ENCODE data around the gene PRSS8.

PRSS8 gene

GRCh38 chr16:31133046-31133501 lies 2.5 kb downstream of the PRSS8 start:
- no peak for TF ChIP-seq LEF1 (IDR thresholded peaks at IDR 0.05; ENCODE audit: borderline replicate concordance)
- no peak for TF ChIP-seq SP1 (IDR thresholded peaks at IDR 0.05)
- no peak for TF ChIP-seq PKNOX1 (IDR thresholded peaks at IDR 0.05)
- no peak for TF ChIP-seq FOXK2 (IDR thresholded peaks at IDR 0.05)
- TF ChIP-seq ELF4 (IDR thresholded peaks at IDR 0.05), result no peak
- TF ChIP-seq CTBP1 (IDR thresholded peaks at IDR 0.05; ENCODE audit: borderline replicate concordance), result no peak
- no peak for TF ChIP-seq FOXA1 (IDR thresholded peaks at IDR 0.05)
- TF ChIP-seq ZNF384 (IDR thresholded peaks at IDR 0.05), result no peak
- no peak for TF ChIP-seq TARDBP (IDR thresholded peaks at IDR 0.05)
- TF ChIP-seq FOXM1 (IDR thresholded peaks at IDR 0.05; ENCODE audit: borderline replicate concordance), result no peak
- TF ChIP-seq SUZ12 (IDR thresholded peaks at IDR 0.05), result no peak
- TF ChIP-seq NFRKB (IDR thresholded peaks at IDR 0.05), result no peak
- TF ChIP-seq L3MBTL2 (conservative IDR thresholded peaks at IDR 0.05), result no peak
- CTCF ChIA-PET, result no interaction called here
- no peak for DNase-seq (ENCODE audit: extremely low spot score)
- POLR2A ChIA-PET, result interaction anchor here (6.9 kb wide), 1 partner anchor 16 kb away, joined by 38 read pairs; the partner anchor contains the start of gene KAT8

GRCh38 chr16:31132303-31132979 lies 3.1 kb downstream of the PRSS8 start:
- ChIA-PET CTCF (no interaction called here), POLR2A (interaction anchor here (6.9 kb wide), 1 partner anchor 15 kb away, joined by 38 read pairs; the partner anchor contains the start of gene KAT8)
- DNase-seq (ENCODE audit: extremely low spot score), result no peak
- TF ChIP-seq FOXK2 (IDR thresholded peaks at IDR 0.05), result no peak
- no peak for TF ChIP-seq CTBP1 (IDR thresholded peaks at IDR 0.05; ENCODE audit: borderline replicate concordance)
- no peak for TF ChIP-seq TARDBP (IDR thresholded peaks at IDR 0.05)
- TF ChIP-seq PKNOX1 (IDR thresholded peaks at IDR 0.05), result no peak
- TF ChIP-seq FOXM1 (IDR thresholded peaks at IDR 0.05; ENCODE audit: borderline replicate concordance), result no peak
- TF ChIP-seq ZNF384 (IDR thresholded peaks at IDR 0.05), result no peak
- no peak for TF ChIP-seq NFRKB (IDR thresholded peaks at IDR 0.05)
- no peak for TF ChIP-seq ELF4 (IDR thresholded peaks at IDR 0.05)
- TF ChIP-seq L3MBTL2 (conservative IDR thresholded peaks at IDR 0.05), result no peak
- TF ChIP-seq SUZ12 (IDR thresholded peaks at IDR 0.05), result no peak
- TF ChIP-seq HDGF (IDR thresholded peaks at IDR 0.05; ENCODE audit: borderline replicate concordance), result no peak
- TF ChIP-seq FOXA1 (IDR thresholded peaks at IDR 0.05), result no peak

- CTCF ChIA-PET, result no interaction called here
- POLR2A ChIA-PET, result interaction anchor here (0.6 to 6.9 kb wide), 4 partner anchors 10 to 48 kb away, joined by 3 to 38 read pairs (median 4); partner anchors contain the start of genes FUS and KAT8
- DNase-seq (ENCODE audit: extremely low spot score), result no peak
- TF ChIP-seq SP1 (IDR thresholded peaks at IDR 0.05) (no peak), ARNT (IDR thresholded peaks at IDR 0.05) (no peak), PKNOX1 (IDR thresholded peaks at IDR 0.05) (no peak), NFRKB (IDR thresholded peaks at IDR 0.05) (no peak), L3MBTL2 (conservative IDR thresholded peaks at IDR 0.05) (no peak), ELF4 (IDR thresholded peaks at IDR 0.05) (no peak)
Measured at GRCh38 chr16:31131841-31132271, 3.7 kb downstream of the PRSS8 start.

- CTCF ChIA-PET, result no interaction called here
- no peak for DNase-seq (ENCODE audit: extremely low spot score)
- TF ChIP-seq ELF4 (IDR thresholded peaks at IDR 0.05), result no peak
- TF ChIP-seq FOXA1 (IDR thresholded peaks at IDR 0.05), result no peak
- TF ChIP-seq PKNOX1 (IDR thresholded peaks at IDR 0.05), result no peak
- no peak for TF ChIP-seq ARNT (IDR thresholded peaks at IDR 0.05)
- no peak for TF ChIP-seq CTBP1 (IDR thresholded peaks at IDR 0.05; ENCODE audit: borderline replicate concordance)
- TF ChIP-seq TARDBP (IDR thresholded peaks at IDR 0.05), result no peak
- no peak for TF ChIP-seq NFRKB (IDR thresholded peaks at IDR 0.05)
- POLR2A ChIA-PET, result interaction anchor here (0.6 to 6.9 kb wide), 4 partner anchors 10 to 48 kb away, joined by 3 to 38 read pairs (median 4); partner anchors contain the start of genes FUS and KAT8
Measured at GRCh38 chr16:31131416-31131815, 4.1 kb downstream of the PRSS8 start.

- ChIA-PET CTCF (no interaction called here), POLR2A (interaction anchor here (1.1 to 6.9 kb wide), 3 partner anchors 9 to 14 kb away, joined by 3 to 38 read pairs (median 4); partner anchors contain the start of gene KAT8)
- no peak for DNase-seq (ENCODE audit: extremely low spot score)
- no peak for TF ChIP-seq LEF1 (IDR thresholded peaks at IDR 0.05; ENCODE audit: borderline replicate concordance)
- no peak for TF ChIP-seq CTBP1 (IDR thresholded peaks at IDR 0.05; ENCODE audit: borderline replicate concordance)
- TF ChIP-seq FOXA1 (IDR thresholded peaks at IDR 0.05), result no peak
Measured at GRCh38 chr16:31130899-31131298, 4.6 kb downstream of the PRSS8 start.

GRCh38 chr16:31130336-31130891 lies 5.1 kb downstream of the PRSS8 start:
- ChIA-PET CTCF (no interaction called here), POLR2A (no interaction called here)
- no peak for DNase-seq (ENCODE audit: extremely low spot score)
- TF ChIP-seq LEF1 (IDR thresholded peaks at IDR 0.05; ENCODE audit: borderline replicate concordance), result no peak
- no peak for TF ChIP-seq TARDBP (IDR thresholded peaks at IDR 0.05)
- TF ChIP-seq SP1 (IDR thresholded peaks at IDR 0.05), result no peak
- TF ChIP-seq NFRKB (IDR thresholded peaks at IDR 0.05), result no peak
- no peak for TF ChIP-seq BHLHE40 (IDR thresholded peaks at IDR 0.05; ENCODE audit: borderline replicate concordance)
- no peak for TF ChIP-seq HDGF (IDR thresholded peaks at IDR 0.05; ENCODE audit: borderline replicate concordance)
- no peak for TF ChIP-seq FOXA1 (IDR thresholded peaks at IDR 0.05)
- no peak for TF ChIP-seq ELF4 (IDR thresholded peaks at IDR 0.05)
- TF ChIP-seq L3MBTL2 (conservative IDR thresholded peaks at IDR 0.05), result no peak
- TF ChIP-seq SUZ12 (IDR thresholded peaks at IDR 0.05), result no peak
- TF ChIP-seq CTBP1 (IDR thresholded peaks at IDR 0.05; ENCODE audit: borderline replicate concordance), result no peak
- no peak for TF ChIP-seq FOXM1 (IDR thresholded peaks at IDR 0.05; ENCODE audit: borderline replicate concordance)
- TF ChIP-seq PKNOX1 (IDR thresholded peaks at IDR 0.05), result no peak
- TF ChIP-seq ARNT (IDR thresholded peaks at IDR 0.05), result no peak
- no peak for TF ChIP-seq ZNF384 (IDR thresholded peaks at IDR 0.05)
- no peak for TF ChIP-seq FOXK2 (IDR thresholded peaks at IDR 0.05)
